ENCODE data around the gene ARHGAP33. TPM values are rescaled to one million over a fixed set of nuclear protein-coding genes. Genes with fewer than 3 reads are reported as not detected.

The ARHGAP33 gene
- total RNA-seq, 2 donors from 2014 or later, result 40.3 to 71.7 TPM

- Mint-ChIP-seq H3K27ac (peak overlapping the region; percentile 68), H3K9me3 (no peaks in the 10 kb centered on the region), H3K4me3 (no peak overlapping the region), H3K27me3 (no peaks in the 10 kb centered on the region), H3K4me1 (peaks cover 29% of the 10 kb centered on the region), H3K36me3 (ENCODE audit: low read depth) (peaks cover 82% of the 10 kb centered on the region)
- no peak for ATAC-seq (replicated peaks)
These were observed 38.2 kb upstream of the ARHGAP33 start for GRCh38 chr19:35736913-35737886.

GRCh38 chr19:35738021-35738886 lies 37.1 kb upstream of the ARHGAP33 start:
- H3K27me3 Mint-ChIP-seq, result no peaks in the 10 kb centered on the region
- H3K27ac Mint-ChIP-seq, result no peak overlapping the region
- no peaks in the 10 kb centered on the region for H3K9me3 Mint-ChIP-seq
- H3K4me1 Mint-ChIP-seq, result peaks cover 34% of the 10 kb centered on the region
- peaks cover 89% of the 10 kb centered on the region for H3K36me3 Mint-ChIP-seq (ENCODE audit: low read depth)
- peak overlapping the region; percentile 95 for H3K4me3 Mint-ChIP-seq
- ATAC-seq (replicated peaks), result no peak

GRCh38 chr19:35738887-35739229 lies 36.5 kb upstream of the ARHGAP33 start:
- Mint-ChIP-seq H3K4me3 (peak overlapping the region; percentile 95), H3K4me1 (peaks cover 33% of the 10 kb centered on the region), H3K9me3 (no peaks in the 10 kb centered on the region), H3K27ac (no peak overlapping the region), H3K27me3 (no peaks in the 10 kb centered on the region), H3K36me3 (ENCODE audit: low read depth) (peaks cover 84% of the 10 kb centered on the region)
- no peak for ATAC-seq (replicated peaks)

GRCh38 chr19:35739275-35740107 lies 35.9 kb upstream of the ARHGAP33 start:
- Mint-ChIP-seq H3K36me3 (ENCODE audit: low read depth) (peaks cover 77% of the 10 kb centered on the region), H3K27ac (peak overlapping the region; percentile 5), H3K4me1 (peaks cover 31% of the 10 kb centered on the region), H3K27me3 (no peaks in the 10 kb centered on the region), H3K4me3 (peak overlapping the region; percentile 95), H3K9me3 (no peaks in the 10 kb centered on the region)
- ATAC-seq (replicated peaks), result no peak

- peak; percentile 12 for ATAC-seq (replicated peaks)
- Mint-ChIP-seq H3K36me3 (ENCODE audit: low read depth) (peaks cover 75% of the 10 kb centered on the region), H3K4me3 (peak overlapping the region; percentile 95), H3K9me3 (no peaks in the 10 kb centered on the region), H3K27ac (no peak overlapping the region), H3K4me1 (peaks cover 27% of the 10 kb centered on the region), H3K27me3 (no peaks in the 10 kb centered on the region)
These were observed 35.3 kb upstream of the ARHGAP33 start for GRCh38 chr19:35740108-35740422.

GRCh38 chr19:35740423-35741202 lies 34.8 kb upstream of the ARHGAP33 start:
- Mint-ChIP-seq H3K27ac (peak overlapping the region; percentile 99), H3K4me1 (peaks cover 24% of the 10 kb centered on the region), H3K36me3 (ENCODE audit: low read depth) (peaks cover 75% of the 10 kb centered on the region), H3K9me3 (no peaks in the 10 kb centered on the region), H3K4me3 (peak overlapping the region; percentile 95), H3K27me3 (no peaks in the 10 kb centered on the region)
- ATAC-seq (replicated peaks), result peak; percentile 75

GRCh38 chr19:35741203-35741515 lies 34.2 kb upstream of the ARHGAP33 start:
- peak overlapping the region; percentile 95 for H3K4me3 Mint-ChIP-seq
- peaks cover 69% of the 10 kb centered on the region for H3K36me3 Mint-ChIP-seq (ENCODE audit: low read depth)
- no peak for ATAC-seq (replicated peaks)
- H3K27me3 Mint-ChIP-seq, result no peaks in the 10 kb centered on the region
- H3K27ac Mint-ChIP-seq, result peak overlapping the region; percentile 99
- peaks cover 23% of the 10 kb centered on the region for H3K4me1 Mint-ChIP-seq
- H3K9me3 Mint-ChIP-seq, result no peaks in the 10 kb centered on the region

- peak; percentile 11 for ATAC-seq (replicated peaks)
- Mint-ChIP-seq H3K4me3 (peak within 1 kb of the TSS; percentile 95), H3K4me1 (peaks cover 22% of the 10 kb centered on the region)
These were observed 33.1 kb upstream of the ARHGAP33 start, which contains the start of gene IGFLR1 for GRCh38 chr19:35742121-35742724. TSS of gene IGFLR1 (minus strand) at chr19:35742452. CDS start at chr19:35741180, 1,272 bp downstream.

GRCh38 chr19:35743640-35744429 lies 31.5 kb upstream of the ARHGAP33 start:
- H3K36me3 Mint-ChIP-seq (ENCODE audit: low read depth), result peaks cover 51% of the 10 kb centered on the region
- no peaks in the 10 kb centered on the region for H3K9me3 Mint-ChIP-seq
- peaks cover 17% of the 10 kb centered on the region for H3K4me1 Mint-ChIP-seq
- peak overlapping the region; percentile 96 for H3K27ac Mint-ChIP-seq
- no peak for ATAC-seq (replicated peaks)
- peak overlapping the region; percentile 95 for H3K4me3 Mint-ChIP-seq
- no peaks in the 10 kb centered on the region for H3K27me3 Mint-ChIP-seq

More at GRCh38 chr19:35742121-35742724, 33.1 kb upstream of the ARHGAP33 start, which contains the start of gene IGFLR1:
- H3K27me3 Mint-ChIP-seq, result no peaks in the 10 kb centered on the region
- no peaks in the 10 kb centered on the region for H3K9me3 Mint-ChIP-seq
- H3K36me3 Mint-ChIP-seq (ENCODE audit: low read depth), result peaks cover 59% of the 10 kb centered on the region
- peak within 1 kb of the TSS; percentile 99 for H3K27ac Mint-ChIP-seq

- Mint-ChIP-seq H3K27me3 (no peaks in the 10 kb centered on the region), H3K4me3 (peak overlapping the region; percentile 95), H3K36me3 (ENCODE audit: low read depth) (peaks cover 42% of the 10 kb centered on the region), H3K9me3 (no peaks in the 10 kb centered on the region), H3K4me1 (peaks cover 17% of the 10 kb centered on the region), H3K27ac (peak overlapping the region; percentile 96)
- peak; percentile 64 for ATAC-seq (replicated peaks)
These were observed 30.7 kb upstream of the ARHGAP33 start for GRCh38 chr19:35744430-35745327.

- Mint-ChIP-seq H3K4me1 (peaks cover 17% of the 10 kb centered on the region), H3K9me3 (no peaks in the 10 kb centered on the region), H3K27me3 (no peaks in the 10 kb centered on the region), H3K36me3 (ENCODE audit: low read depth) (peaks cover 37% of the 10 kb centered on the region), H3K4me3 (peak within 1 kb of the TSS; percentile 95), H3K27ac (peak within 1 kb of the TSS; percentile 96)
- peak; percentile 66 for ATAC-seq (replicated peaks)
These were observed 29.9 kb upstream of the ARHGAP33 start, which contains the start of the genes PSENEN and U2AF1L4 for GRCh38 chr19:35745328-35746086. TSS of gene PSENEN (plus strand) at chr19:35745651. CDS start at chr19:35745931, 280 bp downstream. TSS of gene U2AF1L4 (minus strand) at chr19:35745418. CDS start at chr19:35745391, 27 bp downstream.

Measured in activated T-helper 17 cell treated with anti-CD3 and anti-CD28 coated beads, Interleukin-2, amount 50 U/mL, for 72 hours (primary cell).